D721Med (cell line): ENCODE results near the gene PWP1.

Source experiments
- DNase-seq: peaks from one replicate; pipeline ENCODE4 v3.0.0; 2011; ENCODE audit warnings: low spot score; ENCODE audit not compliant: insufficient read length
- FAIRE-seq: peaks from 2 replicates; lab custom pipeline; 2011; peaks lifted over from hg19 to GRCh38; lab: Jason Lieb, UNC
- CTCF ChIP-seq: IDR thresholded peaks from 2 replicates; pipeline ENCODE4 v1.5.1; 2012; ENCODE audit warnings: mild to moderate bottlenecking, control low read depth; ENCODE audit not compliant: insufficient read depth; ENCODE audit errors: missing control alignments

Gene PWP1

GRCh38 chr12:107735763-107736162 lies 50.2 kb downstream of the PWP1 start:
- FAIRE-seq (no peak), DNase-seq (no peak)
- no peak for TF ChIP-seq CTCF

- FAIRE-seq (no peak), DNase-seq (no peak)
- no peak for TF ChIP-seq CTCF
Measured at GRCh38 chr12:107736914-107737313, 51.3 kb downstream of the PWP1 start.

DNA sequence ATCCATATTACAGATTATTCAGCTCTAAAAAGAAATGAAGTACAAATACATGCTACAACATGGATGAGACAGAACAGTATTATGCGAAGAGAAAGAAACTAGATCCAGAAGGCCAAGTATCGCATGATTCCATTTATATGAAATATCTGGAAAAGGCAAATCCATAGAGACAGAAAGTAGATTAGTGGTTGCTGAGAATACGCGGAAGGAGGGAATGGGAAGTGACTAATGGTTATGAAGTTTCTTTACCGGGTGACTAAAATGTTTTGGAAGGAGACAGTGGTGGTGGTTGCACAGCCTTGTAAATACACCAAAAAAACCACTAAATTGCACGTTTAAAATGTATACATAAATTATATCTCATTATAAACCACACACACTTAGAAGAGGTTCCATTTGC lies 62.9 kb downstream of the PWP1 start:
- FAIRE-seq (no peak), DNase-seq (no peak)
- no peak for TF ChIP-seq CTCF

- FAIRE-seq (no peak), DNase-seq (no peak)
- TF ChIP-seq CTCF = no peak
Measured at GRCh38 chr12:107749083-107749482, 63.5 kb downstream of the PWP1 start.

- no peak for FAIRE-seq
Measured at GRCh38 chr12:107759410-107759809, 73.8 kb downstream of the PWP1 start.

GRCh38 chr12:107760207-107760808 lies 74.7 kb downstream of the PWP1 start:
- FAIRE-seq (no peak), DNase-seq (no peak)
- no peak for TF ChIP-seq CTCF

More at GRCh38 chr12:107759410-107759809, 73.8 kb downstream of the PWP1 start:
- no peak for DNase-seq
- no peak for TF ChIP-seq CTCF

DNA sequence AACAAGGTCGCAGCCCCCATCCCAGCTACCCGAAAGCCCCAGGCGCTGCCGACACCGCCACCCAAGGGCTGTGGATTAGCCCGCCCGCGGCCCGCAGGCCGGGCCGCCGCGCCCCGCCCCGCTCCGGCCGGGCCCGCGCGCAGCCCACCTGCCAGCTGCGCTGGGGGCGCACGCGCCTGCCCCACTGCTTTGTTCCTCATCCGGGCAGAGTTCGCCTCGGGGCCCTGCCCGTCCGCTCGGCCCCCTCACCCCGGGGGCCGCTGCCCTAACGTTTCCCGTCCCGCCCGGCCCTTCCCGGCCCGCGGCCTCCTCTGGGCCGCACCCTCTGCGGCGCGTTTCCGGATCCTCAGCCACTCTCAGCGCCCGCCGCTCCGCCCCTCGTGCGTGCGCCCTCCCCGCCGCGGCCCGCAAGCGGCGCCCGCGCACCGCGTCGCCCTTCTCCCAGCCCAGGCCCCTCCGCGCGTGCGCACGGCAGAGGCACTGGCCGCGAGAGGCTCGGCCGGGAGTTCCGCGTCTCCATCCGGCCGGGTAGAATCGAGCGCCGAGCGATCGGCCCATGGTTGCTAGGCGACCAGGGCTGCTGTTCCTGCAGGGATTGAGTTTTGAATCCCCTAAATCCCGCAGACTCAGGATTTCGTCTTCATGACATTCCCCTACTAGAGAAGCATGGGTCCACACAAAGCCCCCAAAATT lies 75.4 kb downstream of the PWP1 start, which contains the start of gene PRDM4:
Gene PRDM4 (minus strand): TSS at position 329 of the 693 bp plus-strand sequence. CDS start 622 bp downstream, outside the sequence.
- FAIRE-seq = no peak
- peak; percentile 80 for DNase-seq
- peak; percentile 55 for TF ChIP-seq CTCF
